Neural progenitor cell (in vitro differentiated cells): ENCODE measurements around the gene PLA1A.

Source experiments
- CTCF ChIP-seq: fragments of 200-600 bp; sonication (generic); IDR thresholded peaks from 2 replicates; pipeline ENCODE4 v1.5.1; 2017; ENCODE audit warnings: antibody characterized with exemption, mild to moderate bottlenecking
- EZH2 ChIP-seq: fragments of 200-600 bp; sonication (generic); IDR thresholded peaks from 2 replicates; pipeline ENCODE4 v1.6.1; 2017; ENCODE audit warnings: antibody characterized with exemption, mild to moderate bottlenecking, moderate library complexity
- EZH2phosphoT487 ChIP-seq: fragments of 200-600 bp; sonication (generic); IDR thresholded peaks from 2 replicates; pipeline ENCODE4 v1.6.1; 2017; ENCODE audit warnings: antibody characterized with exemption

- TF ChIP-seq CTCF (no peak), EZH2 (no peak), EZH2phosphoT487 (no peak)
Measured at GRCh38 chr3:119647843-119648575, 50.3 kb downstream of the PLA1A start.
